Measurements from ENCODE around the gene MACROD1. TPM values are rescaled to one million over a fixed set of nuclear protein-coding genes. Genes with fewer than 3 reads are reported as not detected.

Gene MACROD1, protein sequence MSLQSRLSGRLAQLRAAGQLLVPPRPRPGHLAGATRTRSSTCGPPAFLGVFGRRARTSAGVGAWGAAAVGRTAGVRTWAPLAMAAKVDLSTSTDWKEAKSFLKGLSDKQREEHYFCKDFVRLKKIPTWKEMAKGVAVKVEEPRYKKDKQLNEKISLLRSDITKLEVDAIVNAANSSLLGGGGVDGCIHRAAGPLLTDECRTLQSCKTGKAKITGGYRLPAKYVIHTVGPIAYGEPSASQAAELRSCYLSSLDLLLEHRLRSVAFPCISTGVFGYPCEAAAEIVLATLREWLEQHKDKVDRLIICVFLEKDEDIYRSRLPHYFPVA
- 10 to 100 TPM; 28.8 to 70.7 (median 33.7) TPM for total RNA-seq

- no peaks in the 10 kb centered on the region for H3K27me3 ChIP-seq
- DNase-seq (ENCODE audit: extremely low spot score), result peak; percentile 95
- H3K27ac ChIP-seq (replicated peaks in 1 of 4), result peak within 1 kb of the TSS; percentile 61 to 80 (median 78)
- 0% methylated on average over 16 of the region's 92 CpGs for WGBS
- no peaks in the 10 kb centered on the region for H3K9me3 ChIP-seq
- peaks cover 9 to 27% (median 22%) of the 10 kb centered on the region in 4 donors for H3K4me1 ChIP-seq
- peak within 1 kb of the TSS; percentile 66 to 99 (median 84) for H3K4me3 ChIP-seq
- peak; percentile 58 to 77 for TF ChIP-seq POLR2AphosphoS5 (IDR thresholded peaks at IDR 0.05)
- TF ChIP-seq POLR2A (IDR thresholded peaks at IDR 0.05; ENCODE audit: low read depth), result peak; percentile 12
- TF ChIP-seq EP300 (IDR thresholded peaks at IDR 0.05), result no peak
- intact Hi-C loops (cut with DNase I), result no loop called here
- H3K36me3 ChIP-seq, result no peaks in the 10 kb centered on the region
Observed at GRCh38 chr11:64165842-64166635, at the start of gene MACROD1. Gene MACROD1 (minus strand): TSS chr11:64166113. CDS start chr11:64165994, 119 bp downstream.

GRCh38 chr11:64211181-64211872 lies 45.4 kb upstream of the MACROD1 start:
- H3K27ac ChIP-seq (replicated peaks in 1 of 4), result no peak overlapping the region
- WGBS, result 91% methylated on average over 19 of the region's 30 CpGs
- H3K4me3 ChIP-seq, result no peak overlapping the region
- no peaks in the 10 kb centered on the region for H3K27me3 ChIP-seq
- H3K36me3 ChIP-seq, result peaks cover 0 to 33% (median 23%) of the 10 kb centered on the region in 4 donors
- no peak for DNase-seq (ENCODE audit: extremely low spot score)
- no peak for TF ChIP-seq POLR2A (IDR thresholded peaks at IDR 0.05; ENCODE audit: low read depth)
- no peak for TF ChIP-seq POLR2AphosphoS5 (IDR thresholded peaks at IDR 0.05)
- TF ChIP-seq, protein P1, sequence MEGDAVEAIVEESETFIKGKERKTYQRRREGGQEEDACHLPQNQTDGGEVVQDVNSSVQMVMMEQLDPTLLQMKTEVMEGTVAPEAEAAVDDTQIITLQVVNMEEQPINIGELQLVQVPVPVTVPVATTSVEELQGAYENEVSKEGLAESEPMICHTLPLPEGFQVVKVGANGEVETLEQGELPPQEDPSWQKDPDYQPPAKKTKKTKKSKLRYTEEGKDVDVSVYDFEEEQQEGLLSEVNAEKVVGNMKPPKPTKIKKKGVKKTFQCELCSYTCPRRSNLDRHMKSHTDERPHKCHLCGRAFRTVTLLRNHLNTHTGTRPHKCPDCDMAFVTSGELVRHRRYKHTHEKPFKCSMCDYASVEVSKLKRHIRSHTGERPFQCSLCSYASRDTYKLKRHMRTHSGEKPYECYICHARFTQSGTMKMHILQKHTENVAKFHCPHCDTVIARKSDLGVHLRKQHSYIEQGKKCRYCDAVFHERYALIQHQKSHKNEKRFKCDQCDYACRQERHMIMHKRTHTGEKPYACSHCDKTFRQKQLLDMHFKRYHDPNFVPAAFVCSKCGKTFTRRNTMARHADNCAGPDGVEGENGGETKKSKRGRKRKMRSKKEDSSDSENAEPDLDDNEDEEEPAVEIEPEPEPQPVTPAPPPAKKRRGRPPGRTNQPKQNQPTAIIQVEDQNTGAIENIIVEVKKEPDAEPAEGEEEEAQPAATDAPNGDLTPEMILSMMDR (IDR thresholded peaks at IDR 0.05), result no peak
- TF ChIP-seq EP300 (IDR thresholded peaks at IDR 0.05), result no peak
- H3K9me3 ChIP-seq, result no peaks in the 10 kb centered on the region
- intact Hi-C loops (cut with DNase I), result no loop called here
- H3K4me1 ChIP-seq, result peaks cover 9 to 26% (median 21%) of the 10 kb centered on the region in 4 donors

GRCh38 chr11:64210301-64211020 lies 44.5 kb upstream of the MACROD1 start:
- H3K27ac ChIP-seq (replicated peaks in 1 of 4), result no peak overlapping the region
- H3K36me3 ChIP-seq, result peaks cover 3 to 42% (median 31%) of the 10 kb centered on the region in 4 donors
- intact Hi-C loops (cut with DNase I), result no loop called here
- WGBS, result 89% methylated on average over 23 of the region's 24 CpGs
- H3K4me1 ChIP-seq, result peaks cover 9 to 32% (median 21%) of the 10 kb centered on the region in 4 donors
- no peak overlapping the region for H3K4me3 ChIP-seq
- no peak for DNase-seq (ENCODE audit: extremely low spot score)
- TF ChIP-seq, protein P1 (IDR thresholded peaks at IDR 0.05), result no peak
- no peak for TF ChIP-seq POLR2A (IDR thresholded peaks at IDR 0.05; ENCODE audit: low read depth)
- no peak for TF ChIP-seq EP300 (IDR thresholded peaks at IDR 0.05)
- TF ChIP-seq POLR2AphosphoS5 (IDR thresholded peaks at IDR 0.05), result no peak
- H3K9me3 ChIP-seq, result no peaks in the 10 kb centered on the region
- H3K27me3 ChIP-seq, result no peaks in the 10 kb centered on the region

DNA sequence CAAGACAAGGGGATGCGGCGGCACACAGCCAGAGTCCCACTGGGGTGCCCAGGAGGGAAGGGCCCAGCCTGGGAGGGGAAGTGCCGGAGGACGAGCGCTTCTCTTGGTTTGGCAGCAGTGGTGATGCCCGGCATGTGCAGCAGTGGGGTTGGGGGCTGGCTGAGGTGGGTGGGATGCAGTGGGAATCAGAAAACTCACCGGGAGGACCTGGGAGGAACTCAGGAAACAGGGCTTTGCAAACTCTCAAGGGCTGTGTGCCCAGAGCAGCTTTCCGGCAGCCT lies 43.6 kb upstream of the MACROD1 start:
- Histone ChIP-seq H3K27ac (replicated peaks in 1 of 4) (no peak overlapping the region), H3K9me3 (no peaks in the 10 kb centered on the region), H3K36me3 (peaks cover 4 to 49% (median 37%) of the 10 kb centered on the region in 4 donors), H3K27me3 (no peaks in the 10 kb centered on the region), H3K4me1 (peaks cover 13 to 41% (median 28%) of the 10 kb centered on the region in 4 donors), H3K4me3 (no peak overlapping the region)
- 91% methylated on average over 7 of the region's 8 CpGs for WGBS
- no peak for DNase-seq (ENCODE audit: extremely low spot score)
- intact Hi-C loops (cut with DNase I), result no loop called here
- TF ChIP-seq POLR2AphosphoS5 (IDR thresholded peaks at IDR 0.05) (no peak), POLR2A (IDR thresholded peaks at IDR 0.05; ENCODE audit: low read depth) (no peak), EP300 (IDR thresholded peaks at IDR 0.05) (no peak)
- TF ChIP-seq, protein P1 (IDR thresholded peaks at IDR 0.05), result no peak

Measured in esophagus muscularis mucosa (tissue), 4 donors.